Measurements from ENCODE around the gene VIM.
"Not testable (repeated sequence)": the region's sequence is repeated elsewhere in the genome, so short reads cannot be mapped to it uniquely, and the experiment has no call there.

Gene VIM

DNA sequence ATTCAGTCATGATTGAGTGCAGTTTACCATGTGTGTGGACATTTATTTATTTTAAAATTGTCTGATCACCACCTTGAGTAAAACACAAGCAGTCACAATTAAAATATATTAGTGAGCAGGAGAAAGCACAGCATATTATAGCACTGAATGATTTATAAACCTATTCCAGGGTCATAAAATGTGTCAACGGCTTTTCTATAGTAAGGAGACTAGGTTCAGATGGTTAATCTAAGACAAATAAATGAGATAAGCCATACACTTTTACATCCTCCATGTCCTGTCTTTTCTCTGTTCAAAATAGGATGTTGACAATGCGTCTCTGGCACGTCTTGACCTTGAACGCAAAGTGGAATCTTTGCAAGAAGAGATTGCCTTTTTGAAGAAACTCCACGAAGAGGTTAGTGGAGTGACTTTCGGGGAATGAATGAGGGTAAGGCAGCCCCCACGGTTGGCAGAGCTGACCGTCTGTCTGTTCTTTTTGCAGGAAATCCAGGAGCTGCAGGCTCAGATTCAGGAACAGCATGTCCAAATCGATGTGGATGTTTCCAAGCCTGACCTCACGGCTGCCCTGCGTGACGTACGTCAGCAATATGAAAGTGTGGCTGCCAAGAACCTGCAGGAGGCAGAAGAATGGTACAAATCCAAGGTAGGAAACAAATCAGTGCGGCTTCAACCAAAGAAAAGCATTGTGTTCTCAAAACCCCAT, 5.4 kb downstream of the VIM start:
- DNase-seq, result no peak

DNA sequence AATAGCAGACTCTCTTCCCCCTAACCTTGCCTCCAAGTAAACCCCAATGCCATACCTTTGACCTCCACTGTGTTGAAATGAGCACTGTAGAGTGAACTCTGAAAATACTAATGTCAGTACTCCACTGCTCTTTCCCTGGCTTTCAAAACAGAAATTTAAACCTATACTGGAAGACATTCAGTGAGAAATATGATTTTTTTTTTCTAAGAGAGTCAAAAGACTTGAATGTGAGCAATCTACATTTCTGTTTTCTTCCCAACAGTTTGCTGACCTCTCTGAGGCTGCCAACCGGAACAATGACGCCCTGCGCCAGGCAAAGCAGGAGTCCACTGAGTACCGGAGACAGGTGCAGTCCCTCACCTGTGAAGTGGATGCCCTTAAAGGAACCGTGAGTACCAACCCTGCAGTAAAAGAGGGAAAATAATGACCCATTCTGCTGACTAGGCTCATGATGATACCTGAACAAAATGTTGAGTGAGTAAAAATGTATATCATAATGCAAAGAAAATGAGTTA, 6.4 kb downstream of the VIM start:
- no peak for DNase-seq

- no peak for DNase-seq
Observed at GRCh38 chr10:17235136-17235535, 7.1 kb downstream of the VIM start.

DNA sequence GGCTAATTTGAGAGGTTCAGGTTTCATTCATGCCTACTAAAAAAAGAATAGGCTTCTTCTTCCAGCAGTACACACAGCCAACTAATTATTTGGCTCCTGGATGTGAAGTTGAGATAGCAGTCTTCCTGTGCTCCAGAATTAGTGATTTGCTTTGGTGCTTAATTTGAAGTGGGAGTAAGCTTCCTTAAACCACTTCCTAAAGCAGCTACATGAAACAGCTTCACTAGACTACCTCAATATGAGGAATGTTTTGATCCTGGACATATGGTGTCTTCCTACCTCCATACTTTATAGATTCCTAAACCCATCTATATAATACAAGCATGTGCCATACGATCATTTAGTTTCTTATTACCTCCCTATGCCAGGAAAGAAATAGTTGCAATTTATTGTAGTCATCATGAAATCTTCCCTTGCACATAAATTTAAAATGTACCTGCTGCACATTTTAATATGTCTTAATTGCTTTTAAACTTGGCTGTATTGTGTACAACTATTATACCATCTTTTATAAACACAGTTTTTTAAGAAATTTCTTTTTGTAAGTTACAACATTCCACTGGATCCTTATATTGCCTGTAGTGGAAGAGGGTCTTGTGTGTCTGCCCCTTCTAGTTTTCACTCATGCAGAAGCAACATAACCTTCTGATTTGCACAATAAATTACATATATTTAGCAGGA, 8.6 kb downstream of the VIM start:
- DNase-seq, result no peak

DNA sequence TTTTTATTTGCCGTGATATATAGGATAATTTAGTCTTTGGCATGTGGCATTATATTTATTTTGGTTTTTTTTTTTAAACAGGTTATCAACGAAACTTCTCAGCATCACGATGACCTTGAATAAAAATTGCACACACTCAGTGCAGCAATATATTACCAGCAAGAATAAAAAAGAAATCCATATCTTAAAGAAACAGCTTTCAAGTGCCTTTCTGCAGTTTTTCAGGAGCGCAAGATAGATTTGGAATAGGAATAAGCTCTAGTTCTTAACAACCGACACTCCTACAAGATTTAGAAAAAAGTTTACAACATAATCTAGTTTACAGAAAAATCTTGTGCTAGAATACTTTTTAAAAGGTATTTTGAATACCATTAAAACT, 9.1 kb downstream of the VIM start:
- no peak for DNase-seq

- DNase-seq, result no peak
Observed at GRCh38 chr10:17237915-17238444, 9.9 kb downstream of the VIM start.

DNA sequence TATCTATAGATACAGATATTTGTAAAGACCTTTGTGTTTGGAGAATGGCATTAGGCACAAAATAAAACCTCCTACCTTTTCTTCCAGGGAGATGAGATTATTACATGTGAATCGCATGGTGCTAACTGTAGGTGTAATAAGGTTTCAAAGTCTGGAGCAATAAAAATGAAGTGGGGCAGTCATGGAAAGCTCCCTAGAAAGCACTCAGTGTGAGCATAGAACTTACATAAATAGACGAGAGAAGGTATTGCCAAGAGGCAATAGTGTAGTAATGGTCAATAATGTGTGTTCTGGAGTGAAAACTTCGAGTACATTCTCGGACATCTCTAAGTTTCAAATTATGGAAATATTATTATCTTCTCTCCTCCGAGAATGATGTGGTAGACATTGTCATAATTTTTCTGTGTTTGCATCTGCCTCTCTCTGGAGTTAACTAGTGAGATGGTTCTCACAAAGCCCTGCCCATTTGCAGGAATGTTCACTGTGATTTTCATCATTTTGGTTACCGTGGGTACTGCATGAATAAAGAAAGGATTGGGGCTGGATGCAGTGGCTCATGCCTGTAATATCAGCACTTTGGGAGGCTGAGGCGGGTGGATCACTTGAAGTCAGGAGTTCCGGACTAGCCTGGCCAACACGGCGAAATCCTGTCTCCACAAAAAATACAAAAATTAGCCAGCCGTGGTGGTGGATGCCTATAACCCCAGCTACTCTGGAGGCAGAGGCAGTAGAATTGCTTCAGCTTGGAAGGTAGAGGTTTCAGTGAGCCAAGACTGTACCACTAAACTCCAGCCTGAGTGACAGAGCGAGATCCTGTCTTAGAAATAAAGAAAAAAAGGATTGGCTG, 10.6 kb downstream of the VIM start:
- DNase-seq, result no peak

- no peak for DNase-seq
Observed at GRCh38 chr10:17239345-17240085, 11.5 kb downstream of the VIM start.

- DNase-seq, result no peak
Observed at GRCh38 chr10:17240096-17240495, 12.1 kb downstream of the VIM start.

DNA sequence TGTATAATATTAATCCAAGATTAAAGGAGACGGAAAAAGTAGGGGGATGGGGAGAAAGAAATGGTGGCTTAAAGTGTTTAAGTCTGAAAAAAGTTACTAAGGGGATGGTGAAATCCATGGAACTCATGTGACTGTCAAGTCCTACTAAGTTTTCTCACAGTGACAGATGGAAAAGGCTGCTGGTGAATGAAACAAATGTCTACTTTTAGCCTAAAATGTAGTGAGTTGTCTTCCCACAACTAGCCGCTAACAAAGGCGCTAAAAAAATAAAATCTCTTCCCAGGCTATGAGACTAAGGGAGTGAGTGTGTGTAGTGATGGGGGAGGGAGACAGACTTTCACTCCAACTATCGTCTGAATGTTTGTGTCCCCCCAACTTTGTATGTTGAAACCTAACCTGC, 12.6 kb downstream of the VIM start:
- no peak for DNase-seq

GRCh38 chr10:17241611-17242333, 13.7 kb downstream of the VIM start:
- no peak for DNase-seq

- no peak for DNase-seq
Observed at GRCh38 chr10:17244700-17245365, 16.8 kb downstream of the VIM start.

GRCh38 chr10:17247210-17247609, 19.2 kb downstream of the VIM start:
- DNase-seq, result no peak

DNA sequence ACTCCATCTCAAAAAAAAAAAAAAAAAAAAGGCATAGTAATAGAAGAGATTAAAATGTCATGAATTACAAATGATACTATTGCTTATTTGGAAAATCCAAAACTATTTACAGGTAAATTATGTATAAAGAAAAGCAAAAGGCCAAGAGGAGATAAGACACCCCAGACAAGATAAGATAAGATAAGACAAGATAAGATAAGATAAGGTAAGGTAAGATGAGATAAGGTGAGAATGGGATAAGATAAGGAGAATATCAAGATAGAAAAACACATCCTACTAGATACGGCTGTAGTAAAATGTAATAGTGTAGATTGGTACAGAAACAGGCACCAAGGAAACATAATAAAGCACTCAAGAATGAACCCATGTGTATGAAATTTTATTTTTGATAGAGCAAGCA, 20.9 kb downstream of the VIM start:
- no peak for DNase-seq

DNA sequence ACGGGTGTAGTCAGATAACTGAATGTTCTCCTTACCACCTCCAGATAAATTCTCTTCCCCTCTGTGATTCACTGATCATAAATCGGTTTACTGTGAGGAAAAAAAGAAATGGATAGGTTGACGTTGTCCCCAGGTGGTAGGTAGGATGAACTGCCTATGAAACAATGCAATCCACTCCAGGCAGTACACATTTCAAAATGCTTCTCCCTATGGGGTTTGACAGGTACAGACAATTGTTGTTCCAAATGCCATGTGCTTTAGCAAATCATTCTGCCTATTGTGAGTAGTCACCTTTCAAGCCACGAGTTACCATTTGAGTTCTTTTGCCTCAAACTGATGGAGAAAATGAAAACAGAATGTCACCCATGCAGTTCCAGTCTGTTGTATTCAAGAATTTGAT, 21.8 kb downstream of the VIM start:
- DNase-seq, result peak; percentile 21

GRCh38 chr10:17250736-17251135, 22.7 kb downstream of the VIM start:
- no peak for DNase-seq

DNA sequence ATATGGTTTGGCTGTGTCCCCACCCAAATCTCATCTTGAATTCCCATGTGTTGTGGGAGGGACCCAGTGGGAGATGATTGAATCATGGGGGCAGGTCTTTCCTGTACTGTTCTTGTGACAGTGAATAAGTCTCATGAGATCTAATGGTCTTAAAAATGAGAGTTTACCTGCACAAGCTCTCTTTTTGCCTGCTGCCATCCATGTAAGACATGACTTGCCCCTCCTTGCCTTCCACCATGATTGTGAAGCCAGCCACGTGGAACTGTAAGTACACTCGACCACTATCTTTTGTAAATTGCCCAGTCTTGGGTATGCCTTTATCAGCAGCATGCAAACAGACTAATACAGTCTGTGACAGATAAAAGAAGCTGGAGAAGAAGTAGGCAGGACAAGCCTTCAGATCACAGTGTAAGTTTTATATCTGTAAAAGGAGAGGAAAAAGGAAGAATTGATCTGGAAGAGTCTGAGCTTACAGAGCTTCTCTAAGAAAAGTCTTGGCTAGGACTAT, 26.6 kb downstream of the VIM start:
- not testable (repeated sequence) for DNase-seq

- DNase-seq, result no peak
Observed at GRCh38 chr10:17255512-17255911, 27.5 kb downstream of the VIM start.

GRCh38 chr10:17256051-17256450, 28.0 kb downstream of the VIM start:
- no peak for DNase-seq

GRCh38 chr10:17256627-17257026, 28.6 kb downstream of the VIM start:
- DNase-seq, result no peak

All from activated CD4-positive, alpha-beta T cell treated with anti-CD3 and anti-CD28 coated beads, Interleukin-2, amount 50 U/mL, for 16 hours (primary cell).